PC-9 (cell line): ENCODE data around the gene EYA3.

Source experiments
- CTCF ChIP-seq: fragments of 200-600 bp; sonication (generic); conservative IDR thresholded peaks from 2 replicates; pipeline ENCODE4 v1.6.1; 2017; ENCODE audit warnings: mixed run types, antibody characterized with exemption, mild to moderate bottlenecking, moderate library complexity
- EZH2 ChIP-seq: fragments of 200-600 bp; sonication (generic); IDR thresholded peaks from 2 replicates; pipeline ENCODE4 v1.8.0; 2017; ENCODE audit warnings: antibody characterized with exemption, low read depth

- TF ChIP-seq CTCF (no peak), EZH2 (no peak)
Observed at GRCh38 chr1:27941671-27942540, 146.5 kb downstream of the EYA3 start.
